ENCODE results near the gene SHISA2.

- TF ChIP-seq POLR2AphosphoS5 (IDR thresholded peaks at IDR 0.05; ENCODE audit: low read depth, low read length) (no peak), POLR2A (IDR thresholded peaks at IDR 0.05; ENCODE audit: low read depth, low read length) (no peak), TAF1 (IDR thresholded peaks at IDR 0.05; ENCODE audit: borderline replicate concordance, low read depth, low read length) (no peak)
Observed at GRCh38 chr13:26007261-26008125, 44.3 kb downstream of the SHISA2 start.

Measured in GM12892 (cell line).